HepG2 (cell line): ENCODE data around the gene NAT9. TPM values are rescaled to one million over a fixed set of nuclear protein-coding genes. Genes with fewer than 3 reads are reported as not detected.

Experiments used
- CHD4 ChIP-seq: fragments of 200-600 bp; sonication (generic); IDR thresholded peaks from 2 replicates; pipeline ENCODE4 v1.7.0; 2017; ENCODE audit warnings: mild to moderate bottlenecking, low read length, borderline replicate concordance
- GABPA ChIP-seq, 2 experiments: IDR thresholded peaks; 2 replicates each; pipeline ENCODE4 v1.6.1; 2011 to 2016; ENCODE audit warnings: low read depth in 2 of 2, low read length in 1 of 2, missing biosample characterization in 1 of 2, missing genetic modification characterization in 1 of 2
- HMG20B ChIP-seq: conservative IDR thresholded peaks from 2 replicates; pipeline ENCODE4 v1.6.1; 2016; ENCODE audit warnings: missing genetic modification reagents, missing compliant biosample characterization
- POLR2A ChIP-seq, 2 experiments: IDR thresholded peaks; 2 replicates each; pipeline ENCODE4 v1.6.1; 2011; ENCODE audit warnings: low read depth in 2 of 2, low read length in 2 of 2, mild to moderate bottlenecking in 1 of 2, moderate library complexity in 1 of 2; ENCODE audit not compliant: insufficient read depth in 1 of 2
- SUZ12 ChIP-seq: fragments of 150-350 bp; IDR thresholded peaks from 2 replicates; pipeline ENCODE4 v1.6.1; 2014; ENCODE audit warnings: low read depth, low read length
- ZKSCAN8 ChIP-seq: IDR thresholded peaks from 2 replicates; pipeline ENCODE4 v1.6.1; 2016; ENCODE audit warnings: borderline replicate concordance, missing genetic modification reagents, missing compliant biosample characterization
- ZNF205 ChIP-seq: IDR thresholded peaks from 2 replicates; pipeline ENCODE4 v1.6.1; 2018; ENCODE audit warnings: missing biosample characterization, missing genetic modification reagents
- ZNF251 ChIP-seq: sonication (generic); formaldehyde crosslinking; IDR thresholded peaks from 2 replicates; pipeline ENCODE4 v1.9.0; 2021; ENCODE audit warnings: mild to moderate bottlenecking, missing genetic modification reagents
- ZNF333 ChIP-seq: sonication (generic); formaldehyde crosslinking; IDR thresholded peaks from 2 replicates; pipeline ENCODE4 v1.4.0; 2020; ENCODE audit warnings: mild to moderate bottlenecking, missing genetic modification reagents, borderline replicate concordance
- ZSCAN20 ChIP-seq: sonication (generic); formaldehyde crosslinking; IDR thresholded peaks from 2 replicates; pipeline ENCODE4 v1.4.0; 2020; ENCODE audit warnings: missing genetic modification reagents, mild to moderate bottlenecking, borderline replicate concordance
- polyA plus RNA-seq, 8 experiments: library from polyadenylated mRNA; depleted of rRNA in 3 of 8; stranded (reverse) in 7 of 8; unstranded in 1 of 8; fragments of >200 nt; fragmentation: Illumina TruSeq in 4 of 8; extraction: Trizol in 4 of 8; gene quantifications; 2 replicates each; pipeline versions ENCODE4 v1.2.1 to v1.2.3, GENCODE V29; 2011 to 2016; ENCODE audit warnings: low read depth in 4 of 8, missing spikeins in 1 of 8, mixed read lengths in 1 of 8; ENCODE audit not compliant: insufficient read depth in 1 of 8
- total RNA-seq, 5 experiments: library from RNA; depleted of rRNA; stranded (reverse); fragments of >200 nt; fragmentation: Illumina TruSeq; extraction: Trizol; gene quantifications; 2 replicates each; pipeline ENCODE4 v1.2.3, GENCODE V29; 2016; ENCODE audit warnings: low read depth in 1 of 5
- TF ChIP-seq, protein P1 (sequence below), 2 experiments: sonication (generic) in 1 of 2; formaldehyde crosslinking in 1 of 2; IDR thresholded peaks; 2 replicates each; pipeline versions ENCODE4 v1.4.0 to v1.6.1; 2016 to 2020; ENCODE audit warnings: borderline replicate concordance in 1 of 2, low read depth in 1 of 2, mild to moderate bottlenecking in 1 of 2, missing genetic modification reagents in 1 of 2
- TF ChIP-seq, protein P2 (sequence below): sonication (generic); formaldehyde crosslinking; IDR thresholded peaks from 2 replicates; pipeline ENCODE4 v1.4.0; 2020; ENCODE audit warnings: mild to moderate bottlenecking, missing genetic modification reagents
- TF ChIP-seq, protein P3 (sequence below): sonication (generic); formaldehyde crosslinking; IDR thresholded peaks from 2 replicates; pipeline ENCODE4 v1.4.0; 2020; ENCODE audit warnings: missing genetic modification reagents
- TF ChIP-seq, protein P4 (sequence below): sonication (generic); formaldehyde crosslinking; IDR thresholded peaks from 2 replicates; pipeline ENCODE4 v1.5.1; 2020; ENCODE audit warnings: missing genetic modification reagents, mild to moderate bottlenecking, borderline replicate concordance
- TF ChIP-seq, protein P5 (sequence below): sonication (generic); formaldehyde crosslinking; IDR thresholded peaks from 2 replicates; pipeline ENCODE4 v1.5.0; 2020; ENCODE audit warnings: missing genetic modification reagents

Gene NAT9
- total and polyA plus RNA-seq, 2 of the 13 experiments (the other 11 are each of a cell fraction or from before 2014, with no cell fraction given): 39.7 to 44.2 TPM

DNA sequence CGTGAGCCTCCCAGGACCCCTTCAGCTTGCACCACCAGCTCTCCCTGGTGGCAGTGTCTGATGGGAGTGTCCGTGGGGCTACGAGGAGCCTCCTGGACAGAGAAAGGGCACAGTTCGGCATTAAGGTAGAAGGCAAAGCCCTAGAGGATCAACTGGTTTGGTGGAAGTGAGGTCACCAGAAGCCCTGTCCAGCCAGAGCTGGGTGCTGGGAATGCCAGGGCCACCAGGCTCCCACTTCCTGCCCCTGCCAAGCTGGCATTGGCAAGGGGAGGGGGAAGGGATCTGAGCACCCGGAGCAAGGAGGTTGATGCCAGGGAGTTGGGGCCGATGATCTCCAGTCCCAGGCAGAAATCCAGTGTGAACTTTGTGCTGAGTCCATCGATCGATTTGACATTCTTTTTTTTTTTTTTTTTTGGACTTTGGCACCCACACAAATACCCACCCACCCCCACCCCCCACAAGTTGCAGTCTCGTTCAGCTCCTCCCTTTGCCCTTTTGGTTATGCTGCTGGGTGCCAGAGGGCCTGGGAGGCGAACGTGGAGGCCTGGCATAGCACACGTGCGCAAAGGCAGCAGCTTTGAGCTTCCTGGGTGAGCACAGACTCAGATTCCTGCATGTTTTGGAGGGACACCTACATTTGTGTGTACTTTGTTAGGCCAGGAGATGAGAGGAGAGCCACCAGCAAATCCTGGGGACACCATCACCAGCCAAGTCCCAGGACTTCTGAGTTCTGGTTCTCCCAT lies 25.6 kb downstream of the NAT9 start (continued):
- TF ChIP-seq, protein P1, sequence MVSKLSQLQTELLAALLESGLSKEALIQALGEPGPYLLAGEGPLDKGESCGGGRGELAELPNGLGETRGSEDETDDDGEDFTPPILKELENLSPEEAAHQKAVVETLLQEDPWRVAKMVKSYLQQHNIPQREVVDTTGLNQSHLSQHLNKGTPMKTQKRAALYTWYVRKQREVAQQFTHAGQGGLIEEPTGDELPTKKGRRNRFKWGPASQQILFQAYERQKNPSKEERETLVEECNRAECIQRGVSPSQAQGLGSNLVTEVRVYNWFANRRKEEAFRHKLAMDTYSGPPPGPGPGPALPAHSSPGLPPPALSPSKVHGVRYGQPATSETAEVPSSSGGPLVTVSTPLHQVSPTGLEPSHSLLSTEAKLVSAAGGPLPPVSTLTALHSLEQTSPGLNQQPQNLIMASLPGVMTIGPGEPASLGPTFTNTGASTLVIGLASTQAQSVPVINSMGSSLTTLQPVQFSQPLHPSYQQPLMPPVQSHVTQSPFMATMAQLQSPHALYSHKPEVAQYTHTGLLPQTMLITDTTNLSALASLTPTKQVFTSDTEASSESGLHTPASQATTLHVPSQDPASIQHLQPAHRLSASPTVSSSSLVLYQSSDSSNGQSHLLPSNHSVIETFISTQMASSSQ (IDR thresholded peaks at IDR 0.05; ENCODE audit: low read depth): no peak
- TF ChIP-seq, protein P1 (CRISPR knock-in tag; IDR thresholded peaks at IDR 0.05; ENCODE audit: borderline replicate concordance): peak; percentile 43; the same call in 1 of the 2 replicates
- TF ChIP-seq HMG20B (CRISPR knock-in tag) (0 out of 2 replicates have a peak, but pooled peaks have one; percentile 30), POLR2A (IDR thresholded peaks at IDR 0.05; ENCODE audit: insufficient read depth in 1 of 2, low read depth in 2 of 2, low read length in 2 of 2) (peak; percentile 89), ZNF333 (CRISPR knock-in tag) (no peak), ZSCAN20 (CRISPR knock-in tag) (peak; percentile 79; the same call in 1 of the 2 replicates), SUZ12 (no peak), ZNF251 (CRISPR knock-in tag) (no peak), CHD4 (no peak), ZKSCAN8 (peak; percentile 78), GABPA (IDR thresholded peaks at IDR 0.05; ENCODE audit: low read depth, low read length) (no peak), GABPA (CRISPR knock-in tag; IDR thresholded peaks at IDR 0.05; ENCODE audit: low read depth) (0 out of 2 replicates have a peak, but pooled peaks have one; percentile 10), ZNF205 (CRISPR knock-in tag) (0 out of 2 replicates have a peak, but pooled peaks have one; percentile 26)
- TF ChIP-seq, protein P2, sequence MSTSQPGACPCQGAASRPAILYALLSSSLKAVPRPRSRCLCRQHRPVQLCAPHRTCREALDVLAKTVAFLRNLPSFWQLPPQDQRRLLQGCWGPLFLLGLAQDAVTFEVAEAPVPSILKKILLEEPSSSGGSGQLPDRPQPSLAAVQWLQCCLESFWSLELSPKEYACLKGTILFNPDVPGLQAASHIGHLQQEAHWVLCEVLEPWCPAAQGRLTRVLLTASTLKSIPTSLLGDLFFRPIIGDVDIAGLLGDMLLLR (CRISPR knock-in tag): peak; percentile 87; the same call in 1 of the 2 replicates
- TF ChIP-seq, protein P3, sequence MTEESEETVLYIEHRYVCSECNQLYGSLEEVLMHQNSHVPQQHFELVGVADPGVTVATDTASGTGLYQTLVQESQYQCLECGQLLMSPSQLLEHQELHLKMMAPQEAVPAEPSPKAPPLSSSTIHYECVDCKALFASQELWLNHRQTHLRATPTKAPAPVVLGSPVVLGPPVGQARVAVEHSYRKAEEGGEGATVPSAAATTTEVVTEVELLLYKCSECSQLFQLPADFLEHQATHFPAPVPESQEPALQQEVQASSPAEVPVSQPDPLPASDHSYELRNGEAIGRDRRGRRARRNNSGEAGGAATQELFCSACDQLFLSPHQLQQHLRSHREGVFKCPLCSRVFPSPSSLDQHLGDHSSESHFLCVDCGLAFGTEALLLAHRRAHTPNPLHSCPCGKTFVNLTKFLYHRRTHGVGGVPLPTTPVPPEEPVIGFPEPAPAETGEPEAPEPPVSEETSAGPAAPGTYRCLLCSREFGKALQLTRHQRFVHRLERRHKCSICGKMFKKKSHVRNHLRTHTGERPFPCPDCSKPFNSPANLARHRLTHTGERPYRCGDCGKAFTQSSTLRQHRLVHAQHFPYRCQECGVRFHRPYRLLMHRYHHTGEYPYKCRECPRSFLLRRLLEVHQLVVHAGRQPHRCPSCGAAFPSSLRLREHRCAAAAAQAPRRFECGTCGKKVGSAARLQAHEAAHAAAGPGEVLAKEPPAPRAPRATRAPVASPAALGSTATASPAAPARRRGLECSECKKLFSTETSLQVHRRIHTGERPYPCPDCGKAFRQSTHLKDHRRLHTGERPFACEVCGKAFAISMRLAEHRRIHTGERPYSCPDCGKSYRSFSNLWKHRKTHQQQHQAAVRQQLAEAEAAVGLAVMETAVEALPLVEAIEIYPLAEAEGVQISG (CRISPR knock-in tag): peak; percentile 83
- TF ChIP-seq, protein P4, sequence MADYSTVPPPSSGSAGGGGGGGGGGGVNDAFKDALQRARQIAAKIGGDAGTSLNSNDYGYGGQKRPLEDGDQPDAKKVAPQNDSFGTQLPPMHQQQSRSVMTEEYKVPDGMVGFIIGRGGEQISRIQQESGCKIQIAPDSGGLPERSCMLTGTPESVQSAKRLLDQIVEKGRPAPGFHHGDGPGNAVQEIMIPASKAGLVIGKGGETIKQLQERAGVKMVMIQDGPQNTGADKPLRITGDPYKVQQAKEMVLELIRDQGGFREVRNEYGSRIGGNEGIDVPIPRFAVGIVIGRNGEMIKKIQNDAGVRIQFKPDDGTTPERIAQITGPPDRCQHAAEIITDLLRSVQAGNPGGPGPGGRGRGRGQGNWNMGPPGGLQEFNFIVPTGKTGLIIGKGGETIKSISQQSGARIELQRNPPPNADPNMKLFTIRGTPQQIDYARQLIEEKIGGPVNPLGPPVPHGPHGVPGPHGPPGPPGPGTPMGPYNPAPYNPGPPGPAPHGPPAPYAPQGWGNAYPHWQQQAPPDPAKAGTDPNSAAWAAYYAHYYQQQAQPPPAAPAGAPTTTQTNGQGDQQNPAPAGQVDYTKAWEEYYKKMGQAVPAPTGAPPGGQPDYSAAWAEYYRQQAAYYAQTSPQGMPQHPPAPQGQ: no peak
- TF ChIP-seq, protein P5, sequence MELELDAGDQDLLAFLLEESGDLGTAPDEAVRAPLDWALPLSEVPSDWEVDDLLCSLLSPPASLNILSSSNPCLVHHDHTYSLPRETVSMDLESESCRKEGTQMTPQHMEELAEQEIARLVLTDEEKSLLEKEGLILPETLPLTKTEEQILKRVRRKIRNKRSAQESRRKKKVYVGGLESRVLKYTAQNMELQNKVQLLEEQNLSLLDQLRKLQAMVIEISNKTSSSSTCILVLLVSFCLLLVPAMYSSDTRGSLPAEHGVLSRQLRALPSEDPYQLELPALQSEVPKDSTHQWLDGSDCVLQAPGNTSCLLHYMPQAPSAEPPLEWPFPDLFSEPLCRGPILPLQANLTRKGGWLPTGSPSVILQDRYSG (CRISPR knock-in tag): 0 out of 2 replicates have a peak, but pooled peaks have one; percentile 83
